ENCODE results near the gene ARIH2. TPM values are rescaled to one million over a fixed set of nuclear protein-coding genes. Genes with fewer than 3 reads are reported as not detected.

ARIH2 gene
- total RNA-seq, 2 experiments from 2014 or later: 102 to 112 TPM

DNA sequence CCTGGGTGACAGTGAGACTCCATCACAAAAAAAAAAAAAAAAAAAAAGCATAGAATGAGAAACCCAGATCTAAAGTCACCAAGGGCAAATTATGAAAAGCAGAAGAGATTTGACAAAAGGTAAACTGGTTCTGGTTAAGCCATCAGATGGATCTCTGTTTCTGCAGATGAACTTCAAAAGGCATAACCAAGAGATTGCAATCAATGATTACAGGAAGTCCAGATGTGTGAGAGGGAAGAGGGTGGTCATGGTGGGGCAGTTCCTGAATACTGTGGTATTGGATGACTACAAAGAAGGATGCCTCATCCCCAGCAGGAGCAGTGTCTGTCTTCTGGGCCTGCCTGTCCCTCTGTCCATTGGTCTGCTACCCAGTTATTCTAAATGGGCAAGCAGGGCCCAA lies 75.2 kb downstream of the ARIH2 start:
- DNase-seq (no peak), ATAC-seq (no peak)
- CTCF ChIA-PET: interaction anchor here (15.6 kb wide), 1 partner anchor 21 kb away, joined by 319 read pairs; the partner anchor contains the start of genes DALRD3, NDUFAF3 and WDR6
- POLR2A ChIA-PET: interaction anchor here (0.9 kb wide), 1 partner anchor 14 kb away, joined by 3 read pairs; the partner anchor contains the start of gene WDR6
- Mint-ChIP-seq H3K4me1 (ENCODE audit: low read depth) (peaks cover 40% of the 10 kb centered on the region), H3K9me3 (ENCODE audit: insufficient read depth) (no peaks in the 10 kb centered on the region), H3K4me3 (no peak overlapping the region), H3K27ac (no peak overlapping the region), H3K27me3 (ENCODE audit: low read depth) (no peaks in the 10 kb centered on the region), H3K36me3 (ENCODE audit: low read depth) (peaks cover 21% of the 10 kb centered on the region)

DNA sequence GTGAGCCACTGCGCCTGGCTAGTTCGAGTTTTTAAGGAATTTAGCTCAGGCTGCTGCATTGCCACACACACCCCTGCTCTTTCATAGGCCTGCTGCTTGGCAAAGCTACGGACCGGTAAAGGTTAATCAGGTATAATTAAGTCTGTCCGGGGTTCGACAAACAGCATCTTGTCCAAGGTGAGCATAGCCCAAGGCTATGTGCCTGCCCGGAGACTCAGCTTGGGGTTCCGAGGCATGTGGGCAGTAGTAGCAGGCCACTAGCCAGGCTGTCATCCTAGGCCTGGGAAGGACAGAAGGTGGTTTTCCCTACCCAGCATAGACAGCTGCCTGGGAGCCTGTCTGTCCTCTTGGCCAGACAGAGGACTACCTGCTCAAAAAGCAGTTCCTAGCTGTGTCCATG lies 78.0 kb downstream of the ARIH2 start:
- DNase-seq: no peak
- no peak for ATAC-seq
- H3K36me3 Mint-ChIP-seq (ENCODE audit: low read depth): peaks cover 19% of the 10 kb centered on the region
- no peaks in the 10 kb centered on the region for H3K27me3 Mint-ChIP-seq (ENCODE audit: low read depth)
- ChIA-PET POLR2A (interaction anchor here (0.9 to 3.8 kb wide), 5 partner anchors 8 to 98 kb away, joined by 3 to 21 read pairs (median 4); partner anchors contain the start of genes NDUFAF3 and WDR6), CTCF (interaction anchor here (15.6 kb wide), 1 partner anchor 18 kb away, joined by 319 read pairs; the partner anchor contains the start of genes DALRD3, NDUFAF3 and WDR6)
- H3K4me3 Mint-ChIP-seq: no peak overlapping the region
- no peaks in the 10 kb centered on the region for H3K9me3 Mint-ChIP-seq (ENCODE audit: insufficient read depth)
- H3K27ac Mint-ChIP-seq: no peak overlapping the region
- peaks cover 24% of the 10 kb centered on the region for H3K4me1 Mint-ChIP-seq (ENCODE audit: low read depth)

DNA sequence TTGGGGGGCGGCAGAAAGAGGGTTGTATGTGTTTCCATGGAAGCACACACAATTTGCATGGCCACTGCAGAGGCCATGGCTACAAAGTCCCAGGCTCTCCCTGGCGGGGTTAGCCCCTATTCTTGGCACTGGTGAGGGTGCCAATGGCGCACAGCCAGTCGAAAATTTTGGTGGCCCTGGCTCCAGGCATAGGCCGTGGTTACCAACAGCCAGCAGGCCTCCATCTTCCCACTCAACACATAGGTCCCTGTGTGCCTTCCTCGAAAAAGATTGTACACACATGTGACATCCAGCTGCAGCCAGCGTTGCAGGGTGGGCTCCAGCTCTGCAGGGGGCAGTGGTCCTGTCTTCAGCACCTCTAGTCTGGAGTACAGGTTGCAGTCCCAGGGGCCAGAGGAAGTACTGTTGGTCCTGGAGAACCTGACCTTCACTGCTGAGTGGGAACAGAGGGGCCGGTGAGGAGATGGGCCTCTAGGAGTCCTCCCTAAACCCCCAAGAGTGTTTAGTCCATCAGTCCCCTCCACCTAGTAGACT lies 78.5 kb downstream of the ARIH2 start:
- DNase-seq: no peak
- ChIA-PET CTCF (interaction anchor here (15.6 kb wide), 1 partner anchor 18 kb away, joined by 319 read pairs; the partner anchor contains the start of genes DALRD3, NDUFAF3 and WDR6), POLR2A (interaction anchor here (1.0 to 3.8 kb wide), 4 partner anchors 8 to 97 kb away, joined by 3 to 21 read pairs (median 6); partner anchors contain the start of genes NDUFAF3 and WDR6)
- no peaks in the 10 kb centered on the region for H3K27me3 Mint-ChIP-seq (ENCODE audit: low read depth)
- no peaks in the 10 kb centered on the region for H3K9me3 Mint-ChIP-seq (ENCODE audit: insufficient read depth)
- ATAC-seq: no peak
- no peak overlapping the region for H3K27ac Mint-ChIP-seq
- H3K36me3 Mint-ChIP-seq (ENCODE audit: low read depth): peaks cover 15% of the 10 kb centered on the region
- no peak overlapping the region for H3K4me3 Mint-ChIP-seq
- peaks cover 19% of the 10 kb centered on the region for H3K4me1 Mint-ChIP-seq (ENCODE audit: low read depth)

DNA sequence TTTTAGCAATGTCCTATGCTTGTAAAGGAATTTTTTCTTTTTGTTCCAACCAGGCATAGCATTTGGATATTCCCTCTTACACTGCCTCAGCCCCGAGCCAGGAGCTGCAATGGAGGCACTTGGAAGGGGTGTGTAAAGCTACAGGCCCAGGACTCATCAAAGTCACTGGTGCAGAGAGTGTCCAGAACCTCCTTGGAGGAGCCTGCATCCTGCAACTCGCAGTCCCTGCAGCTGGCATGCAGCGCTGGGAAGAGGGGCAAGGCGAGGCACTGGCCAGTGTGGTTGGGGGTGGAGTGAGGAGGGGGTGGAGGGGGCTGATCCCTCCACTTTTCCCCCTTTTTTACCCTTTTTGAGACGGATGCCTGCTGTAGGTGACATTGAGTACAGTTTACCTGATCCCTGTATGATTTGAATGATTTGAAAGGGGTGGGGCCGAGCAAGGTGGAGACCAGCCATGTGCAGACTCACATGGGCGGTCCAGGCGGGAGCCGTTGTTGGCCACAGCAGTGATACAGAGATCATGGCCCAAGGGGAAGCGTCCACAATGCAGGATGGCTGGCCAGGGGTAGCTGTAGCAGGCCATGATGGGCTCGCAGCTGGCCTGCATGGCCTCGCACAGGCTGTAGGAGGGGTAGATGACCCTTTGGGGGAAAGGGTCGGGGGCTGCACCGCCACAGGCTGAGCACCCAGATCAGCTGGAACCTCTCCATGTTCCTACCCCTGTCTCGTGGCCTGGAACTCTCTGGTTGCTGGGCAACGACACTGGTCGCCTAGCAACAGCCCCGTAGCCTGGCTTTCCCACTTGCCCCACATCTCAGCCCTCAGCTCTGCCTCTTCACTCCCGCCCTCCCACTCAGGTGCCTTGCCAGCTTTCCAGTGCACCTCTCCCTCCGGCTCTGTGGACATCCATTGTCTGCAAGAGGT lies 79.3 kb downstream of the ARIH2 start:
- Mint-ChIP-seq H3K4me1 (ENCODE audit: low read depth) (peaks cover 21% of the 10 kb centered on the region), H3K4me3 (no peak overlapping the region), H3K27me3 (ENCODE audit: low read depth) (no peaks in the 10 kb centered on the region), H3K27ac (no peak overlapping the region), H3K9me3 (ENCODE audit: insufficient read depth) (no peaks in the 10 kb centered on the region), H3K36me3 (ENCODE audit: low read depth) (peaks cover 15% of the 10 kb centered on the region)
- ChIA-PET CTCF (interaction anchor here (15.6 kb wide), 1 partner anchor 17 kb away, joined by 319 read pairs; the partner anchor contains the start of genes DALRD3, NDUFAF3 and WDR6), POLR2A (interaction anchor here (1.1 to 3.8 kb wide), 2 partner anchors 9 kb away, joined by 3 to 21 read pairs; partner anchors contain the start of gene WDR6)
- ATAC-seq (no peak), DNase-seq (no peak)

DNA sequence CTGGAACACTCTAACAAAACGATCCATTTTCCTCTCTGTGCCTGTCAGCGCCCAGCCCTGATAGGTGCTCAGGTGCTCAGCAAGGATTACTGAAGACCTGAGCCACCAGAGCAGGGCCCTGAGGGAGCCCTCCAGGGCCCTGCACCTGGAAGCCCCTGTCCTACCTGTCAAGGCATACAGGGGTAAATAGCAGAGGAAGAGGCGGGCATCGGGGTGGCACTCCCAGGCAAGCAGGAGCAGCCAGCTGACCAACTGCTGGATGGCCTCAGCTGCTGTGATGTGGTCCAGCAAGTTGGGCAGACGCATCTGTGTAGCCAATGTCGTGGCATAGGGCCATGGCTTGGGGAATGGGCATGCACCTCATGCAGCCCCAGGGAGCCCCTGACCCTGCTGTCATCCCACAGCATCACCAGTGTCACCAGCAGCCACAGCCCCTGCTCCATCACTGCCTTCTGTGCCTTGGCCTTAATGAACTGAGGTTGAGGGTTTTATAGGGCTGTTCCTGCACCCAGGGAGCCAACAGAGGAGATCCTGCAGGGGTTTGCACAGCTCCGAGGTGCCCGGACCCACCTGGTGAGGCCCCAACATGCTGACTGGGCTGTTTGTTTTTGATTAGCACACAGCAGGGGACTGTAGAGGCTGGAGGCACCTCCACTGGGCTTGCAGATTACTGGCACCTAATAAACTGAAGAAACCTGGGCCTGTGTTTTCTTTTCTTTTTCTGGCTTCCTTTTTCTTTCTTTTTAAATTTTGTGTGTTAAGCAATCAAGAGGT lies 80.6 kb downstream of the ARIH2 start:
- POLR2A ChIA-PET: no interaction called here
- Mint-ChIP-seq H3K27ac (no peak overlapping the region), H3K4me1 (ENCODE audit: low read depth) (peaks cover 9% of the 10 kb centered on the region), H3K36me3 (ENCODE audit: low read depth) (peaks cover 11% of the 10 kb centered on the region), H3K4me3 (no peak overlapping the region), H3K27me3 (ENCODE audit: low read depth) (no peaks in the 10 kb centered on the region), H3K9me3 (ENCODE audit: insufficient read depth) (no peaks in the 10 kb centered on the region)
- DNase-seq (no peak), ATAC-seq (no peak)
- CTCF ChIA-PET: interaction anchor here (2.1 kb wide), 1 partner anchor 12 kb away, joined by 8 read pairs; no protein-coding TSS in a partner anchor

DNA sequence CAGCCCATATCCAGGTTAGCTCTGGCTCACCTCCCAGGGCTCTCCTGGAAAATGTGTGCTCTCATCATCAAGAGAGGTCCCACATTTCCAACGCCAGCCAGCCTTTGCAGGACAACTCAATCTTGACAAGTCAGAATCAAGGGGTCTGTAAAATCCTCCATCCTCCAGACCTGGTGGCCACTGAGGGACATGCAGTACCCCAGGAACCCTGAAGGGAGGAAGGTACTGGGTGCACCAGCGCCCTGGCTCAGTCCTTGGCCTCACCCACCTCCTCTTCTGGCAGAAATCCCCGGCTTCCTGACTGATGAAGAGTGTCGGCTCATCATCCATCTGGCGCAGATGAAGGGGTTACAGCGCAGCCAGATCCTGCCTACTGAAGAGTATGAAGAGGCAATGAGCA lies 82.5 kb downstream of the ARIH2 start:
- peak overlapping the region; percentile 39 for H3K27ac Mint-ChIP-seq
- ChIA-PET CTCF (interaction anchor here (2.1 kb wide), 1 partner anchor 13 kb away, joined by 8 read pairs; no protein-coding TSS in a partner anchor), POLR2A (interaction anchor here (1.0 to 2.2 kb wide), 2 partner anchors 12 to 16 kb away, joined by 3 to 6 read pairs; partner anchors contain the start of gene P4HTM)
- no peak for ATAC-seq
- H3K9me3 Mint-ChIP-seq (ENCODE audit: insufficient read depth): no peaks in the 10 kb centered on the region
- no peak overlapping the region for H3K4me3 Mint-ChIP-seq
- H3K36me3 Mint-ChIP-seq (ENCODE audit: low read depth): peaks cover 4% of the 10 kb centered on the region
- H3K27me3 Mint-ChIP-seq (ENCODE audit: low read depth): no peaks in the 10 kb centered on the region
- H3K4me1 Mint-ChIP-seq (ENCODE audit: low read depth): peaks cover 3% of the 10 kb centered on the region
- DNase-seq: no peak

DNA sequence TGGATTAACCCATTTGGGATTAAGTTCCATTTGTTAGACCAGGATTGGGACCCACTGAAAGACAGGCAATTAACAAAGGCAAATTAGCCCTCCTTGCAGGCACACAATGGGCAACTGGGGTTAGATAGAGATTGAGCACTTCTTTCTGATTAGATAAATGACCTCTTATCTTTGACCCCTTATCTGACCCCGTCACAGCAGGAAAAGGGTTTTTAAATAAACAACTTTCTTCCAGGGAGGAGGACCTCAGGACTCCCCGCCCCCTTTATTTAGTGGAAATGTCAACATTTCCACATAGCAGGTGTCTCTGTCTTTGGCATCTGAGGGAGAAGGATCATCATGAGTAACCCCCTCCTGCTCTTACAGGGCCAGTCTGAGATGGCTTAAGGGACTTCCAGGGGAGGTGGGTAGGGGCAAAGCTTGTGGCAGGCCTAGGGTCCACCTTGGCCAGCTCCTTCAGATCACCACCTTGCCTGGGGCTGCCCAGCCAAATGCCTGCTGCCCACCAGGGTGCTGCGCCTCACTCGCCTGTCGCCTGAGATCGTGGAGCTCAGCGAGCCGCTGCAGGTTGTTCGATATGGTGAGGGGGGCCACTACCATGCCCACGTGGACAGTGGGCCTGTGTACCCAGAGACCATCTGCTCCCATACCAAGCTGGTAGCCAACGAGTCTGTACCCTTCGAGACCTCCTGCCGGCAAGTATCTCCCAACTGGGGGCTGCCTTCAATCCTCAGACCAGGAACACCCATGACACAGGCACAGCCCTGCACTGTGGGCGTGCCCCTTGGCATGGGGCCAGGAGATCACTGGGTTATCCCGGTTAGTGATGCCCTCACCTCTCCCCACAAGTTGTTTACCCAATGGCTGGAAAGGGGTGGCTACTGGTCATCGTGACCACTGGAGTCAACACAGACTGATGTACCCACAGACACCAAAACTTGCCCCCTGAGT lies 86.0 kb downstream of the ARIH2 start:
- ChIA-PET POLR2A (interaction anchor here (5.9 kb wide), 2 partner anchors 15 to 16 kb away, joined by 73 to 160 read pairs; partner anchors contain the start of genes DALRD3, NDUFAF3 and P4HTM), CTCF (interaction anchor here (0.7 kb wide), 1 partner anchor 17 kb away, joined by 4 read pairs; no protein-coding TSS in a partner anchor)
- DNase-seq (no peak), ATAC-seq (no peak)
- Mint-ChIP-seq H3K4me3 (no peak overlapping the region), H3K36me3 (ENCODE audit: low read depth) (peaks cover 14% of the 10 kb centered on the region), H3K4me1 (ENCODE audit: low read depth) (peaks cover 28% of the 10 kb centered on the region), H3K27me3 (ENCODE audit: low read depth) (no peaks in the 10 kb centered on the region), H3K27ac (no peak overlapping the region), H3K9me3 (ENCODE audit: insufficient read depth) (no peaks in the 10 kb centered on the region)

DNA sequence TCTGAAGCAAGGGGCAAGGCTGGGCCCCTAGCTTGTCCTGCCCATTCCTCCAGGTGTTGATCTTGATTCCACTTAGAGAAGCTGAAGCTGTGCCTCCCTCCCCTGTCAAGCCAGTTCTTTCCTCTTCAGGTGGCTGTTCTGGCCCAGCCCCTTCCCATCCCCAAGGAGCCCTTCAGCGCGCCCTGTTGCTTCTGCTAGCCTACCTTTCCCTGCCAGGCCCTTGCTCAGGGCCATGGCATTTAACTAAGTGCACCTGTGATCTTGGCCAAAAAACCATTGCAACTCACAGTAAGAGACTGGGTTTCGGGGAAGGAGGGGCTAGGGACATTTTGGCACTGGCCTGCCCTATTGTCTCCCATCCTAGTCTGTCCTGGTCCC lies 86.7 kb downstream of the ARIH2 start:
- ATAC-seq: no peak
- POLR2A ChIA-PET: interaction anchor here (5.9 kb wide), 2 partner anchors 14 to 16 kb away, joined by 73 to 160 read pairs; partner anchors contain the start of genes DALRD3, NDUFAF3 and P4HTM

DNA sequence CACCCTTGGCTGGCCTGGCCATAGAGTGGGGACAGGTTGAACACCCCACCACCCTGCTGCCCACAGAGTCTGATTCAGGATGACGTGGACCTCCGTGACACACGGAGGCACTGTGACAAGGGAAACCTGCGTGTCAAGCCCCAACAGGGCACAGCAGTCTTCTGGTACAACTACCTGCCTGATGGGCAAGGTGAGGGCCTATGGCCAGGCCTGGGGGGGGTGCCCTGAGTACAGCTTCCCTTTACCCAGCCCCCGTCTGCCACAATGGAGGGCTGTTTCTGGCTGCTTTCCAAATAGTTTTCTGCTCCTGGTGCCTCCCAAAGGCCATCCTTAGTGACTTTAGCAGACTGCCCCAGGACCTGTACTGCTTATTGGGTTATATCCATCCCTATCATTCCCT lies 87.4 kb downstream of the ARIH2 start:
- Mint-ChIP-seq H3K27ac (peak overlapping the region; percentile 100), H3K4me1 (ENCODE audit: low read depth) (peaks cover 28% of the 10 kb centered on the region), H3K27me3 (ENCODE audit: low read depth) (no peaks in the 10 kb centered on the region), H3K4me3 (peak overlapping the region; percentile 100), H3K9me3 (ENCODE audit: insufficient read depth) (no peaks in the 10 kb centered on the region), H3K36me3 (ENCODE audit: low read depth) (peaks cover 14% of the 10 kb centered on the region)
- DNase-seq (no peak), ATAC-seq (no peak)
- ChIA-PET POLR2A (interaction anchor here (1.4 to 5.9 kb wide), 5 partner anchors 9 to 334 kb away, joined by 6 to 160 read pairs (median 21); partner anchors contain the start of genes DALRD3, IMPDH2, NDUFAF3 and P4HTM), CTCF (interaction anchor here (4.4 to 19.2 kb wide), 2 partner anchors 13 to 15 kb away, joined by 92 to 319 read pairs; partner anchors contain the start of genes DALRD3, NDUFAF3 and P4HTM)

More for the DNA sequence above, 86.7 kb downstream of the ARIH2 start:
- Mint-ChIP-seq H3K4me3 (no peak overlapping the region), H3K36me3 (ENCODE audit: low read depth) (peaks cover 14% of the 10 kb centered on the region), H3K27me3 (ENCODE audit: low read depth) (no peaks in the 10 kb centered on the region), H3K9me3 (ENCODE audit: insufficient read depth) (no peaks in the 10 kb centered on the region), H3K4me1 (ENCODE audit: low read depth) (peaks cover 28% of the 10 kb centered on the region), H3K27ac (no peak overlapping the region)
- CTCF ChIA-PET: no interaction called here
- no peak for DNase-seq
